Breast epithelium (tissue), 3 donors: ENCODE data around the gene TNS3.

Source experiments
- POLR2AphosphoS5 ChIP-seq, 3 donors: sonication (generic); formaldehyde crosslinking; IDR thresholded peaks; one replicate each; pipeline ENCODE4 v1.6.1; 2017; ENCODE audit warnings: antibody characterized with exemption in 3 of 3
- TF ChIP-seq, protein P1 (sequence below), 3 donors: fragments of 450-650 bp; IDR thresholded peaks; one replicate each; pipeline ENCODE4 v1.5.1; 2016 to 2017; ENCODE audit warnings: antibody characterized with exemption in 3 of 3, mild to moderate bottlenecking in 3 of 3, moderate library complexity in 3 of 3

DNA sequence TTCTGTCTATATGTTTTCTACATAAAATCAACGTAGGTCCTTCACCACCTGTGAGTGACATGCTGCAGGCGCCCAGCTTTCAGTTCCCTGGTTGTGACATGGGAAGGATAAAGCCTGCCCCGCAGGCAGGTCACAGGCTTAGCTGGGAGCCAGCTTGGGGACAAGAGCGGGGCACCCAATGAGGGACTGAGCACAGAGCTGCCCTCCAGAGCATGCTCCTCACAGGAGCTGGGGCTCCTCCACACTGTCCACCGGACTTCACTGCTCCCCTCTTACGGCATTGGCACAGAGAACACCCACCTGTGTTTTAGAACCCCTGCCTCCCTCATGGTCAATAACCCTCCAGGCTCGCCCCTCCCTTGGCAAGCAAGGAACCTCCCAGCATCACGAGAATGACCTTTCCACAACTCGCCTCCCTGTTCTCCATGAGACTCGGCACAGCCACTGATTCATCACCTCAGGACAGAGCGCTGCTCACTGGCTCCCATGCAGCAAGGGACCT, 187.1 kb downstream of the TNS3 start:
- TF ChIP-seq, protein P1, sequence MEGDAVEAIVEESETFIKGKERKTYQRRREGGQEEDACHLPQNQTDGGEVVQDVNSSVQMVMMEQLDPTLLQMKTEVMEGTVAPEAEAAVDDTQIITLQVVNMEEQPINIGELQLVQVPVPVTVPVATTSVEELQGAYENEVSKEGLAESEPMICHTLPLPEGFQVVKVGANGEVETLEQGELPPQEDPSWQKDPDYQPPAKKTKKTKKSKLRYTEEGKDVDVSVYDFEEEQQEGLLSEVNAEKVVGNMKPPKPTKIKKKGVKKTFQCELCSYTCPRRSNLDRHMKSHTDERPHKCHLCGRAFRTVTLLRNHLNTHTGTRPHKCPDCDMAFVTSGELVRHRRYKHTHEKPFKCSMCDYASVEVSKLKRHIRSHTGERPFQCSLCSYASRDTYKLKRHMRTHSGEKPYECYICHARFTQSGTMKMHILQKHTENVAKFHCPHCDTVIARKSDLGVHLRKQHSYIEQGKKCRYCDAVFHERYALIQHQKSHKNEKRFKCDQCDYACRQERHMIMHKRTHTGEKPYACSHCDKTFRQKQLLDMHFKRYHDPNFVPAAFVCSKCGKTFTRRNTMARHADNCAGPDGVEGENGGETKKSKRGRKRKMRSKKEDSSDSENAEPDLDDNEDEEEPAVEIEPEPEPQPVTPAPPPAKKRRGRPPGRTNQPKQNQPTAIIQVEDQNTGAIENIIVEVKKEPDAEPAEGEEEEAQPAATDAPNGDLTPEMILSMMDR (IDR thresholded peaks at IDR 0.05): no peak
- no peak for TF ChIP-seq POLR2AphosphoS5 (IDR thresholded peaks at IDR 0.05)
